ENCODE measurements around the gene PLCB3.

DNA sequence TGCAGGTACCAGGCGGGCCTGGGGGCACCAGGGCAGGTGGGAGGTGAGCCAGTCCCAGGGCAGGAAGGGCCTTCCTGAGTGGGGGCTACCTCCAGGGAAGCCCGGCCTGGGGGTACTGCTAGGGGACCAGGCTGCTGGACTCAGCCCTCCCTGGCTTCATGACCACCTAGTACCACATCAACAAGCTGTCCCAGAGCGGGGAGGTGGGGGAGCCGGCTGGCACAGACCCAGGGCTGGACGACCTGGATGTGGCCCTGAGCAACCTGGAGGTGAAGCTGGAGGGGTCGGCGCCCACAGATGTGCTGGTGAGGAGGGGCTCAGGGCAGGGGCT is 32.0 kb upstream of the PLCB3 start:
- TF ChIP-seq EZH2phosphoT487 (IDR thresholded peaks at IDR 0.05; ENCODE audit: low read depth, severe bottlenecking, unreplicated experiment) (no peak), EZH2 (IDR thresholded peaks at IDR 0.05; ENCODE audit: borderline replicate concordance) (no peak)

Measured in hepatocyte (in vitro differentiated cells).